LNCaP clone FGC (cell line): ENCODE data around the gene SNCB.
A peak's percentile ranks its signal among the peaks of the same experiment; 100 is the strongest.

Experiments used
- DNase-seq: peaks from one replicate; pipeline ENCODE4 v3.0.0-alpha.2; 2011; ENCODE audit warnings: low read depth
- H3K4me3 ChIP-seq: 2 replicates; pipeline ENCODE4 v1.5.1; 2011; ENCODE audit warnings: mild to moderate bottlenecking, low read depth, low read length, control low read depth
- TF ChIP-seq, protein P1 (sequence below): IDR thresholded peaks from 2 replicates; pipeline ENCODE4 v1.5.1; 2012; ENCODE audit warnings: mild to moderate bottlenecking; ENCODE audit not compliant: control insufficient read depth, insufficient read depth; ENCODE audit errors: extremely low read depth

SNCB gene

DNA sequence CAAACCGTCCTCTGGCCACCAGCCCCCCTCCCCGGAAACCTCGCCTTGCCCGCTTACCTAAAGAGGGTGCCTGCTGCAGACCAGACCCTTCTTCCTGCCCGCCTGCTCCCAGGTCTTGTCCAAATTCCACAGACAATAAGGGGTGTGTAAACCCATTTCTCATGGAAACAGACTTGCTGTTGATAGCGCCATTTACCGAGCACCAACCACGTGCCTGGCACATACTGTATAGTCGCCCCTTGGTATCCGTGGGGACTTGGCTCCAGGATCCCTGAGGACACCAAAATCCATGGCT lies 56.1 kb downstream of the SNCB start:
- no peak overlapping the region for H3K4me3 ChIP-seq
- no peak for DNase-seq
- TF ChIP-seq, protein P1, sequence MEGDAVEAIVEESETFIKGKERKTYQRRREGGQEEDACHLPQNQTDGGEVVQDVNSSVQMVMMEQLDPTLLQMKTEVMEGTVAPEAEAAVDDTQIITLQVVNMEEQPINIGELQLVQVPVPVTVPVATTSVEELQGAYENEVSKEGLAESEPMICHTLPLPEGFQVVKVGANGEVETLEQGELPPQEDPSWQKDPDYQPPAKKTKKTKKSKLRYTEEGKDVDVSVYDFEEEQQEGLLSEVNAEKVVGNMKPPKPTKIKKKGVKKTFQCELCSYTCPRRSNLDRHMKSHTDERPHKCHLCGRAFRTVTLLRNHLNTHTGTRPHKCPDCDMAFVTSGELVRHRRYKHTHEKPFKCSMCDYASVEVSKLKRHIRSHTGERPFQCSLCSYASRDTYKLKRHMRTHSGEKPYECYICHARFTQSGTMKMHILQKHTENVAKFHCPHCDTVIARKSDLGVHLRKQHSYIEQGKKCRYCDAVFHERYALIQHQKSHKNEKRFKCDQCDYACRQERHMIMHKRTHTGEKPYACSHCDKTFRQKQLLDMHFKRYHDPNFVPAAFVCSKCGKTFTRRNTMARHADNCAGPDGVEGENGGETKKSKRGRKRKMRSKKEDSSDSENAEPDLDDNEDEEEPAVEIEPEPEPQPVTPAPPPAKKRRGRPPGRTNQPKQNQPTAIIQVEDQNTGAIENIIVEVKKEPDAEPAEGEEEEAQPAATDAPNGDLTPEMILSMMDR, result no peak

DNA sequence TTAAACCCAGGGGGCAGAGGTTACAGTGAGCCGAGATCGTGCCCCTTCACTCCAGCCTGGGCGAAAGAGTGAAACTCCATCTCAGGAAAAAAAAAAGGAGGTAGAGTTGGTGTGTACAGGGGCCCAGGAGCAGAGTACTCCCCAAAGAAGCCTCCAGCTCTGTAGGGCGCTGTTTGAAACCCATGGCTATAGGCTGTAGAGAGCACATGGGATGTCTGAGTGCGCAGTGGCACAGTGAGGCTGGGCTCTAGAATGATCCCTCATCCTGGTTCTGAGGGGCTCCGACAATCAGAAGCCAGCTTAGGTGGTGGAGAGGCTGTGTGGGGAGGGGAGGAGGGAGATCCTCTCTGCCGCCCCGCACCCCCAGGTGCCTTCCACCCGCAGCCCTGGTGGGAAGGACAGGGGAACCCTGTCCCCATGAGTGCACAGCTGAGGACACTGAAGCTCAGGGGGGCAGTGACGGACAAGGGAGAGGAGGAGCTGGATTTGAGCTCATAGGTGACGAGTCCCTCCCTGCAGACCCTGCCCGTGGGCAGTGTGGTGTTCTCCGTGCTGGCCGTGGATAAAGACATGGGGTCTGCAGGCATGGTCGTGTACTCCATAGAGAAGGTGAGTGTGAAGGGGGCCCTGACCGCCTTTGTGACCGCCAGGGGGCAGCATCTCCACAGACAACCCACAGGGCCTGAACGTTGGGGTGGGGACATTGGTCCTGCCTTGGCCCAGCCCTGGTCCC lies 56.6 kb downstream of the SNCB start:
- no peak overlapping the region for H3K4me3 ChIP-seq
- TF ChIP-seq, protein P1, result peak; percentile 70
- DNase-seq, result no peak
